GM12801 (cell line): ENCODE results near the gene NFIB.

Experiments
- TF ChIP-seq, protein P1 (sequence below): IDR thresholded peaks from one replicate; pipeline ENCODE4 v1.5.1; 2011; ENCODE audit warnings: control low read depth; ENCODE audit not compliant: insufficient read length; ENCODE audit errors: extremely low read depth

The NFIB gene

GRCh38 chr9:14271093-14271673, 42.8 kb downstream of the NFIB start:
- TF ChIP-seq, protein P1, sequence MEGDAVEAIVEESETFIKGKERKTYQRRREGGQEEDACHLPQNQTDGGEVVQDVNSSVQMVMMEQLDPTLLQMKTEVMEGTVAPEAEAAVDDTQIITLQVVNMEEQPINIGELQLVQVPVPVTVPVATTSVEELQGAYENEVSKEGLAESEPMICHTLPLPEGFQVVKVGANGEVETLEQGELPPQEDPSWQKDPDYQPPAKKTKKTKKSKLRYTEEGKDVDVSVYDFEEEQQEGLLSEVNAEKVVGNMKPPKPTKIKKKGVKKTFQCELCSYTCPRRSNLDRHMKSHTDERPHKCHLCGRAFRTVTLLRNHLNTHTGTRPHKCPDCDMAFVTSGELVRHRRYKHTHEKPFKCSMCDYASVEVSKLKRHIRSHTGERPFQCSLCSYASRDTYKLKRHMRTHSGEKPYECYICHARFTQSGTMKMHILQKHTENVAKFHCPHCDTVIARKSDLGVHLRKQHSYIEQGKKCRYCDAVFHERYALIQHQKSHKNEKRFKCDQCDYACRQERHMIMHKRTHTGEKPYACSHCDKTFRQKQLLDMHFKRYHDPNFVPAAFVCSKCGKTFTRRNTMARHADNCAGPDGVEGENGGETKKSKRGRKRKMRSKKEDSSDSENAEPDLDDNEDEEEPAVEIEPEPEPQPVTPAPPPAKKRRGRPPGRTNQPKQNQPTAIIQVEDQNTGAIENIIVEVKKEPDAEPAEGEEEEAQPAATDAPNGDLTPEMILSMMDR = no peak

- TF ChIP-seq, protein P1 = no peak
Observed at GRCh38 chr9:14270358-14271092, 43.4 kb downstream of the NFIB start.

DNA sequence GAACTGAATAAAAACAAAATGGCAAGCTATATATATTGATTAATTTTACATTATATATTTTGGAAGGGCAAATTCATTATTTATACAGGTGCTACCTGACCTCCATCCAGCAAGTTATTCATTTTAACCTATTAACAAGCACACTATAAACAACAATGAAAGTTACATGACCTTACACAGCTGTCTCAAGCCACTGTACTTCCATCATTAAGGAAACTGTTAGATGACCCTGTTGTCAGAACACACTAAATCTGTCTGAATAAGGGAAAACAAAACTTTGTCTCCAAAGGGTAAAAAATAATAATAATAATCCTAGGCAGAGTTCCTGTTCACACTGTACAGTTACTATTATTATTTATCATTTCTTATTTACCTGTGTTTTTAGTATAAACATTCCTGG, 44.0 kb downstream of the NFIB start:
- TF ChIP-seq, protein P1 = no peak

- TF ChIP-seq, protein P1 = no peak
Observed at GRCh38 chr9:14263707-14264483, 50.0 kb downstream of the NFIB start.

DNA sequence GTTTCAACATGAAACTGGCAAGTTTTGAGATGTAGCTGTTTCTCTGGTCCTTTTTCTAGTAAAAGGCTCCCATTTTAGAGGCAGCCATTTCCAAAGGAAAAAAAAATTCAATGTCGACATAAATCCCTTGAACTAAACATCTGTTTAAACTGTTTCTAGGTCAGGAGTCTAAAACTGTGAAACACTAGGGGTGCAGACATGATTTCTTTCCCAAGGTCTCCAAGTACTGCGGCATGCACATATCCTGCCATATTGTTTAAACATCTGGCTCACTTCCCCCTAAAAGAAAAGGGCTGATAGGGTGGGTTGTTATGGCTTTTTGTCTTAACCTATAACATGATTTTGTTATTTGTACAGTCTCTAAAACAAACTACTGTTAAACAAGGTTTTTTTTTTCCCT, 51.1 kb downstream of the NFIB start:
- TF ChIP-seq, protein P1 = no peak

- TF ChIP-seq, protein P1 = no peak
Observed at GRCh38 chr9:14261616-14262015, 52.3 kb downstream of the NFIB start.

- TF ChIP-seq, protein P1 = no peak
Observed at GRCh38 chr9:14260101-14260500, 53.8 kb downstream of the NFIB start.
